IMR-90 (cell line): ENCODE results near the gene DHRSX. TPM values are rescaled to one million over a fixed set of nuclear protein-coding genes. Genes with fewer than 3 reads are reported as not detected.

Source experiments
- ATAC-seq: fragments of 200-7000 bp; cut with Tn5 transposase; 2 replicates; pipeline ENCODE4 v1.9.1; 2020; ENCODE audit warnings: low read depth, mild to moderate bottlenecking, moderate library complexity
- BruUV-seq: library from RNA; stranded (reverse); fragments of 400-500 nt; replicated peaks from 2 replicates; lab custom pipeline; 2021; lab: Mats Ljungman, UMichigan
- CTCF ChIA-PET: fragments of 300-600 bp; formaldehyde crosslinking; extraction: SDS; loops from one replicate; lab custom pipeline; 2021; ENCODE audit warnings: antibody characterized with exemption; lab: Yijun Ruan, JAX
- POLR2A ChIA-PET: fragments of 300-600 bp; sonication (Branson Sonifier 250); formaldehyde crosslinking; loops from one replicate; lab custom pipeline; 2022; ENCODE audit warnings: antibody characterized with exemption; ENCODE audit not compliant: unreplicated experiment; lab: Charles Lee
- DNase-seq: peaks from one replicate; pipeline ENCODE4 v3.0.0; 2013
- H2AFZ ChIP-seq: replicated peaks from 2 replicates; pipeline ENCODE3; 2013; ENCODE audit warnings: low read length, mild to moderate bottlenecking; ENCODE audit not compliant: poor library complexity
- H2AK5ac ChIP-seq: 2 replicates; pipeline ENCODE4 v1.6.1; 2013; ENCODE audit warnings: low read depth, low read length, inconsistent platforms
- H2AK9ac ChIP-seq: replicated peaks from 2 replicates; pipeline ENCODE3; 2013; ENCODE audit warnings: mild to moderate bottlenecking, low read depth, low read length, moderate library complexity; ENCODE audit not compliant: poor library complexity
- H2BK120ac ChIP-seq: 2 replicates; pipeline ENCODE4 v1.6.1; 2013; ENCODE audit warnings: low read depth, low read length, inconsistent platforms
- H2BK15ac ChIP-seq: 3 replicates; pipeline ENCODE4 v1.6.1; 2013; ENCODE audit warnings: low read depth, low read length, inconsistent platforms
- H2BK20ac ChIP-seq: 2 replicates; pipeline ENCODE4 v1.6.1; 2013; ENCODE audit warnings: low read depth, mild to moderate bottlenecking, inconsistent platforms, low read length, moderate library complexity
- H2BK5ac ChIP-seq: 2 replicates; pipeline ENCODE4 v1.6.1; 2013; ENCODE audit warnings: mild to moderate bottlenecking, low read depth, low read length, inconsistent platforms; ENCODE audit not compliant: poor library complexity, severe bottlenecking
- H3K14ac ChIP-seq: replicated peaks from 2 replicates; pipeline ENCODE4 v1.6.1; 2013; ENCODE audit warnings: low read depth, low read length, inconsistent platforms
- H3K18ac ChIP-seq: 2 replicates; pipeline ENCODE4 v1.6.1; 2013; ENCODE audit warnings: low read depth, low read length, control low read depth
- H3K23ac ChIP-seq: 2 replicates; pipeline ENCODE4 v1.6.1; 2013; ENCODE audit warnings: low read depth, low read length, inconsistent platforms
- H3K27ac ChIP-seq: 2 replicates; pipeline ENCODE4 v1.5.1; 2013; ENCODE audit warnings: mild to moderate bottlenecking, control low read depth, low read length; ENCODE audit not compliant: insufficient read depth
- H3K27me3 ChIP-seq: 2 replicates; pipeline ENCODE4 v1.6.1; 2013; ENCODE audit warnings: low read length; ENCODE audit not compliant: control insufficient read depth, insufficient read depth
- H3K36me3 ChIP-seq: 2 replicates; pipeline ENCODE4 v1.6.1; 2013; ENCODE audit warnings: low read length, mixed read lengths; ENCODE audit not compliant: control insufficient read depth, insufficient read depth
- H3K4ac ChIP-seq: 2 replicates; pipeline ENCODE4 v1.6.1; 2013; ENCODE audit warnings: low read depth, low read length, inconsistent platforms
- H3K4me1 ChIP-seq: 2 replicates; pipeline ENCODE4 v1.6.1; 2013; ENCODE audit warnings: low read length, mixed read lengths; ENCODE audit not compliant: control insufficient read depth, insufficient read depth
- H3K4me2 ChIP-seq: 2 replicates; pipeline ENCODE4 v1.6.1; 2013; ENCODE audit warnings: low read depth, mild to moderate bottlenecking, control low read depth, low read length, moderate library complexity
- H3K4me3 ChIP-seq: 2 replicates; pipeline ENCODE4 v1.5.1; 2013; ENCODE audit warnings: low read depth, mild to moderate bottlenecking, control low read depth, low read length, moderate library complexity; ENCODE audit not compliant: insufficient read depth
- H3K56ac ChIP-seq: 2 replicates; pipeline ENCODE4 v1.6.1; 2013; ENCODE audit warnings: low read length, inconsistent platforms; ENCODE audit not compliant: insufficient read depth; ENCODE audit errors: extremely low read depth
- H3K79me1 ChIP-seq, 2 experiments: 2 replicates each; pipeline ENCODE4 v1.6.1; 2013; ENCODE audit warnings: low read length in 2 of 2, inconsistent platforms in 1 of 2, low read depth in 1 of 2
- H3K9ac ChIP-seq: 2 replicates; pipeline ENCODE4 v1.6.1; 2013; ENCODE audit warnings: low read depth, low read length, control low read depth
- H3K9me1 ChIP-seq: 2 replicates; pipeline ENCODE4 v1.6.1; 2013; ENCODE audit warnings: low read length, inconsistent platforms; ENCODE audit not compliant: insufficient read depth
- H3K9me3 ChIP-seq: 2 replicates; pipeline ENCODE4 v1.6.1; 2013; ENCODE audit warnings: low read length; ENCODE audit not compliant: control insufficient read depth, insufficient read depth
- H4K20me1 ChIP-seq: 2 replicates; pipeline ENCODE4 v1.6.1; 2013; ENCODE audit warnings: low read length, inconsistent platforms; ENCODE audit not compliant: insufficient read depth
- H4K5ac ChIP-seq: 2 replicates; pipeline ENCODE4 v1.6.1; 2013; ENCODE audit warnings: mild to moderate bottlenecking, low read depth, low read length, control low read depth
- H4K8ac ChIP-seq, 2 experiments: 2 replicates each; pipeline ENCODE4 v1.6.1; 2013; ENCODE audit warnings: low read depth in 2 of 2, low read length in 2 of 2, control low read depth in 1 of 2, inconsistent platforms in 1 of 2
- H4K91ac ChIP-seq: 2 replicates; pipeline ENCODE4 v1.6.1; 2013; ENCODE audit warnings: low read depth, low read length, inconsistent platforms; ENCODE audit not compliant: insufficient read depth
- BHLHE40 ChIP-seq: fragments of 150-350 bp; IDR thresholded peaks from 2 replicates; pipeline ENCODE4 v1.6.1; 2016; ENCODE audit warnings: mild to moderate bottlenecking, low read depth, low read length
- CEBPB ChIP-seq: IDR thresholded peaks from 2 replicates; pipeline ENCODE4 v1.6.1; 2012; ENCODE audit warnings: low read depth, low read length, improper control_type of control experiment
- CHD1 ChIP-seq: IDR thresholded peaks from 2 replicates; pipeline ENCODE4 v1.6.1; 2012; ENCODE audit warnings: low read depth, low read length, improper control_type of control experiment
- MAZ ChIP-seq: IDR thresholded peaks from 2 replicates; pipeline ENCODE4 v1.6.1; 2012; ENCODE audit warnings: low read depth, mild to moderate bottlenecking, low read length, improper control_type of control experiment, moderate library complexity, borderline replicate concordance
- POLR2A ChIP-seq: IDR thresholded peaks from 2 replicates; pipeline ENCODE4 v1.6.1; 2012; ENCODE audit warnings: mild to moderate bottlenecking, low read depth, low read length
- WGBS, 2 experiments: methylation state at CpG; one replicate each; pipeline versions ENCODE4 v1.1.5 to v1.1.7; 2013; ENCODE audit warnings: missing lambda C conversion rate in 2 of 2; ENCODE audit not compliant: insufficient read length in 1 of 2; ENCODE audit errors: extremely low coverage in 2 of 2; 5-methylcytosine and 5-hydroxymethylcytosine counted together
- dilution Hi-C: fragments of 300-500 bp; cut with HindIII; formaldehyde crosslinking; loops from one replicate; pipeline ENCODE4 v1.14.3; 2018; ENCODE audit warnings: low sequenced_read_pairs; ENCODE audit not compliant: unreplicated experiment
- in situ Hi-C: fragments of 300-500 bp; cut with MboI; formaldehyde crosslinking; loops from 3 replicates; pipeline ENCODE4 v1.14.3; 2019; ENCODE audit warnings: low sequenced_read_pairs, inconsistent platforms, mixed read lengths
- intact Hi-C: fragments of 100-400 bp; cut with micrococcal nuclease; formaldehyde crosslinking; loops from 2 replicates; pipeline ENCODE4 v1.10.0; 2022
- polyA plus RNA-seq, 3 experiments: library from polyadenylated mRNA; depleted of rRNA; stranded (reverse); fragments of >200 nt; gene quantifications; 2 replicates each; pipeline ENCODE4 v1.2.3, GENCODE V29; 2012; ENCODE audit warnings: low replicate concordance in 1 of 3
- total RNA-seq: library from RNA; depleted of rRNA; stranded (reverse); fragments of >200 nt; gene quantifications from 2 replicates; pipeline ENCODE4 v1.2.3, GENCODE V29; 2012

DHRSX gene
- total and polyA plus RNA-seq, 2 of the 4 experiments (the other 2 are of a cell fraction) = 26.2 to 38.0 TPM

- DNase-seq = no peak
- ATAC-seq = no peak
- peaks cover 10% of the 10 kb centered on the region for H3K36me3 ChIP-seq
- no peak for TF ChIP-seq POLR2A
- peak; percentile 31; the same call in 1 of the 2 replicates for TF ChIP-seq CEBPB
- TF ChIP-seq BHLHE40 = no peak
- TF ChIP-seq MAZ = no peak
- TF ChIP-seq CHD1 = no peak
- H4K5ac ChIP-seq = no peak overlapping the region
- H3K56ac ChIP-seq = no peak overlapping the region
- H3K79me1 ChIP-seq = peaks cover 29 to 35% of the 10 kb centered on the region in 2 experiments
- H4K8ac ChIP-seq = no peak overlapping the region
- H3K4me3 ChIP-seq = no peak overlapping the region
- no peaks in the 10 kb centered on the region for H3K9me1 ChIP-seq
- no peak overlapping the region for H3K23ac ChIP-seq
- H3K9me3 ChIP-seq = no peaks in the 10 kb centered on the region
- POLR2A ChIA-PET = no interaction called here
- no peak overlapping the region for H3K14ac ChIP-seq
- H3K18ac ChIP-seq = no peak overlapping the region
- intact Hi-C loops (no loop called here), in situ Hi-C loops (no loop called here), dilution Hi-C loops (no loop called here)
- no peak overlapping the region for H2AK9ac ChIP-seq
- no peak overlapping the region for H3K27ac ChIP-seq
- H2BK15ac ChIP-seq = no peak overlapping the region
- H3K9ac ChIP-seq = no peak overlapping the region
- H4K20me1 ChIP-seq = peaks cover 8% of the 10 kb centered on the region; the same call in 1 of the 2 replicates
- no peak overlapping the region for H3K4ac ChIP-seq
- no CpG with 5 or more reads among the region's 2 CpGs for WGBS, 2 experiments
- H2AFZ ChIP-seq = no peak overlapping the region
- CTCF ChIA-PET = no interaction called here
- H2BK120ac ChIP-seq = no peak overlapping the region
- H4K91ac ChIP-seq = no peak overlapping the region
- no TSS peak for BruUV-seq
- H3K4me1 ChIP-seq = no peaks in the 10 kb centered on the region
- no peak overlapping the region for H3K4me2 ChIP-seq
- no peak overlapping the region for H2BK5ac ChIP-seq
- no peak overlapping the region for H2BK20ac ChIP-seq
- H3K27me3 ChIP-seq = no peaks in the 10 kb centered on the region
- no peak overlapping the region for H2AK5ac ChIP-seq
These were observed 82.8 kb downstream of the DHRSX start for GRCh38 chrX:2418000-2418399.
